DMS 273 treated with DMSO at 0.1 percent for 48 hours (cell line): ENCODE data around the gene EFTUD2.
"Not testable (repeated sequence)": the region's sequence is repeated elsewhere in the genome, so short reads cannot be mapped to it uniquely, and the experiment has no call there.

Experiments used
- DNase-seq: peaks from one replicate; lab custom pipeline; 2025; lab: John Stamatoyannopoulos, UW

Gene EFTUD2

DNA sequence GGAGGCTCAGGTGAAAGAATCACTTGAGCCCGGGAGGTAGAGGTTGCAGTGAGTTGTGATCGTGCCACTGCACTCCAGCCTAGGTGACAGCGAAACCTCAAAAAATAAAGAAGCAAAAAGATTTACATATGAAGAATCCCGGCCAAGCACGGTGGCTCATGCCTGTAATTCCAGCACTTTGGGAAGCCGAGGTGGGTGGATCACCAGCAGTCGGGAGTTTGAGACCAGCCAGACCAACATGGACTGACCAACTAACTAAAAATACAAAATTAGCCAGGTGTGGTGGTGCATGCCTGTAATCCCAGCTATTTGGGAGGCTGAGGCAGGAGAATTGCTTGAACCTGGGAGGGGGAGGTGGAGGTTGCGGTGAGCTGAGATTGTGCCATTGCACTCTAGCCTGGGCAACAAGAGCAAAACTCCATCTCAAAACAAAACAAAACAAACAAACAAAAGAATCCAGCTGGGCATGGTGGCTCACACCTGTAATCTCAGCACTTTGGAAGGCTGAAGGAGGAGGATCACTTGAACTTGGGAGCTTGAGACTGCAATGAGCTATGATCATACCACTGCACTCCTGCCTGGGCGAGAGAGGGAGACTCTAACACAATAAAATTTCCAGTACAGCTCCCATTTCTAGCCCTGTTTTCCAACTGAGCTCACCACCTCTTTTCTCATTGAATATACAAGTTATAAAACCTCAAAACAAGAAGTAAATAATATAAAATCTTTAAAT, 90.4 kb downstream of the EFTUD2 start:
- not testable (repeated sequence) for DNase-seq

DNA sequence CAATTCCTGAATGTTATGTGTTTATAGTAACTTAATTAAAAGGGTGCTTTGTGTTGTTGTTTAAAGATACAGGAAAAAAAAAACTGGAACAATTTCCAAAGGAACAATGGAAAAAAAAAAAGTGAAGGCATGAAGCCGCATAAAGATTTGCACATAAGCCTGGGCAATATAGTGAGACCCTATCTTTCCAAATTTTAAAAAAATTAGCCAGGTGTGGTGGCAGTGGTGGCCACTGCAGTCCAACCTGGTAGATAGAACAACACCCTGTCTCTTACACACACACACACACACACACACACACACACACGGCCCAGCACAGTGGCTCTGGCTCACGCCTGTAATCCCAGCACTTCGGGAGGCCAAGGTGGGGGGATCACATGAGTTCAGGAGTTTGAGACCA, 91.1 kb downstream of the EFTUD2 start:
- no peak for DNase-seq

DNA sequence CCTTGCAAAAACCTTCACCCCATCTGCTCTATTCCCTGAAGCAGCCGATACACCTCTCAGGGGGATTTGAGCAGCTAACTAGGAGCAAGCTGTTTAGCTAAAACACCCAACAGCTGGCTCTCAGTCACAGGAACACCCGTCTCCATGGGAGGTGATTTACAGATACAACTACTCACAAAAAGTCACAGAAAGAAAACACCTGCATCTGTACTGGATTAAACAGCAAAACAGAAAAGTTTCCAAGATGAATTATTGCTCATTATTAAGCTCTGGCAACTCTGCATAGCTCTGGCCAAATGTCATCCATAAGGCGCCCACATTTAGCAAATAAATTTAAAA, 91.5 kb downstream of the EFTUD2 start:
- peak; percentile 97 for DNase-seq

DNA sequence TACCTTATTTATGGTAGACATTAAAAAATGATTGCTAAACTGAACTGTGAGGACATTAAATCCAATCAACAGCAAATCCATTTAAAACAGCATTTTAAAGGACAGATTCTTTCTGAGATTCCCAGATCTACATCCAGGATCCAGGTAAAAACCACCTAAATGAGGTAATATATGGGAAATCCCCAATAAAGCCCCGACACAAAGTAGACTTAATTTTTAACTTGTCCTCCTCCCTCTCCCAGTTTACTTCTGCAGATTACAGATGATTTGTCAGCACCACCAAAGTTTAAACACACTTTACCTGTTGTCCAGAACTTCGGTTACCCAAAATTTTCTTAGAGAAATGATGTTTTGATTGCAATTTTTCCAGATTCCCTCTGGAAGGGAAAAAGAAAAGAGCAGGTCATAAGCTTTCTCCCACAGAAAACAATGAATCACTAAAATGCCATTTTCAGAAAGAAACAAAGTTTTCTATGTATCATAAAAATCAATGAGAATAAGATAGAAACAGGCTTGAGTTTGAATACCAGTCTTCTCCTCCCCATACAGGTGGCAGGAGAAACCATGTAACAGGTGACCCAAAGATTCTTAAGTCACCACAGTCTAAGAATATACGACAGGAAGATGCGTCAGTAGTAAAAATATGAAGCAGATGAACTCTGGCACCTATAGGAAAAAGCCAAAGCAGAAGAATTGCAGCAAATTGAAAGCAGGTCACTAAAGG, 92.0 kb downstream of the EFTUD2 start:
- no peak for DNase-seq

GRCh38 chr17:44804302-44805089, 94.7 kb downstream of the EFTUD2 start:
- peak; percentile 30 for DNase-seq

DNA sequence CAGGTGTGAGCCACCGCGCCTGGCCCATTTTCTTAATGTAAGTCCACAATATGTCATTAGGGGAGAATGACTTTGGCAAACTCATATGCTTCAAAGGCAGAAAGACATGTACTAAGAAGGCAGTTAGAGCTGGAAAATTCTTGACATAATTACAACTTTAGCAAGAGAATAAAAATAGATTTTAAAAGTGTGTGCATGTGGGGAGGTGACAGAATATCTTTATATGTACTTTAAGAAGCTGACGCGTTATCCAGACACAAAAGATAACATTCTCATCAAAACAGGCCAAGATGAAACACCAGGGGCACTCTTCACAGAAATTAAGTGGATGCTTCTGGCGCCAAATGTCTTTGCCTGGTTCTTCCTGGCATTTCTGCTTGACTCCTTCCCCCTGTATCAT, 97.4 kb downstream of the EFTUD2 start:
- DNase-seq = no peak
